Sigmoid colon (tissue), 3 donors: ENCODE results near the gene CRYBB3.

Source experiments
- POLR2A ChIP-seq, 2 donors: fragments of 450-650 bp; IDR thresholded peaks; one replicate each; pipeline ENCODE4 v1.6.1; 2016; ENCODE audit warnings: antibody characterized with exemption in 2 of 2, mild to moderate bottlenecking in 2 of 2, moderate library complexity in 2 of 2
- TF ChIP-seq, protein P1 (sequence below), 4 experiments: fragments of 450-650 bp in 3 of 4; fragments of 200-600 bp in 1 of 4; IDR thresholded peaks; one replicate each; pipeline ENCODE4 v1.5.1; 2016 to 2019; ENCODE audit warnings: antibody characterized with exemption in 4 of 4, mild to moderate bottlenecking in 3 of 4, moderate library complexity in 2 of 4

DNA sequence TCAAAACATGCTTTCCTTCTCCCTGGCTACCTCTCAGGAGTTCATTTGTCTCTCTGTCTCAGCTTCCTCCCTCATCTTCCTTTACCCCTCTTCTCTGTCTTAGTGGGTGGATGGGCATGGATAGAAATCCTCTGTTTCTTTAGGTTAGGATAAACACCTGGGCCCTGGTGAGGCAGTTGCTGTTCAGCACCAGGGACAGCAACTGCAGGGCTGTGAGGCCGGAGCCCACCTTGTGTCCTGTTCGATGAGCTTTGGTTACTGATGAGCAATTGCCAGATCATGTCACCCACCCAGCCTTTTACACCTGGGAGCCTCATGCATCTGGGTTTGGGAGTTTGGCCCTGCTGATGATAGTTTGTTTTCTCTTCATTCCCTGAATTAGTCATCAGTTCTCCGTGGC lies 6.1 kb upstream of the CRYBB3 start:
- TF ChIP-seq, protein P1, sequence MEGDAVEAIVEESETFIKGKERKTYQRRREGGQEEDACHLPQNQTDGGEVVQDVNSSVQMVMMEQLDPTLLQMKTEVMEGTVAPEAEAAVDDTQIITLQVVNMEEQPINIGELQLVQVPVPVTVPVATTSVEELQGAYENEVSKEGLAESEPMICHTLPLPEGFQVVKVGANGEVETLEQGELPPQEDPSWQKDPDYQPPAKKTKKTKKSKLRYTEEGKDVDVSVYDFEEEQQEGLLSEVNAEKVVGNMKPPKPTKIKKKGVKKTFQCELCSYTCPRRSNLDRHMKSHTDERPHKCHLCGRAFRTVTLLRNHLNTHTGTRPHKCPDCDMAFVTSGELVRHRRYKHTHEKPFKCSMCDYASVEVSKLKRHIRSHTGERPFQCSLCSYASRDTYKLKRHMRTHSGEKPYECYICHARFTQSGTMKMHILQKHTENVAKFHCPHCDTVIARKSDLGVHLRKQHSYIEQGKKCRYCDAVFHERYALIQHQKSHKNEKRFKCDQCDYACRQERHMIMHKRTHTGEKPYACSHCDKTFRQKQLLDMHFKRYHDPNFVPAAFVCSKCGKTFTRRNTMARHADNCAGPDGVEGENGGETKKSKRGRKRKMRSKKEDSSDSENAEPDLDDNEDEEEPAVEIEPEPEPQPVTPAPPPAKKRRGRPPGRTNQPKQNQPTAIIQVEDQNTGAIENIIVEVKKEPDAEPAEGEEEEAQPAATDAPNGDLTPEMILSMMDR (IDR thresholded peaks at IDR 0.05): no peak
- TF ChIP-seq POLR2A (IDR thresholded peaks at IDR 0.05): no peak
